NCI-H2029 (cell line): ENCODE results near the gene SMC5.
A peak's percentile ranks its signal among the peaks of the same experiment; 100 is the strongest.
"Not testable (repeated sequence)": the region's sequence is repeated elsewhere in the genome, so short reads cannot be mapped to it uniquely, and the experiment has no call there.

ENCODE experiments used
- DNase-seq: peaks from one replicate; lab custom pipeline; 2025; lab: John Stamatoyannopoulos, UW

Gene SMC5

GRCh38 chr9:70367305-70367930 lies 108.6 kb downstream of the SMC5 start:
- DNase-seq: no peak

GRCh38 chr9:70374962-70375618 lies 116.3 kb downstream of the SMC5 start:
- no peak for DNase-seq

GRCh38 chr9:70382046-70382708 lies 123.4 kb downstream of the SMC5 start:
- no peak for DNase-seq

- peak; percentile 32 for DNase-seq
These were observed 124.2 kb downstream of the SMC5 start for GRCh38 chr9:70382709-70383605.

- DNase-seq: no peak
These were observed 126.6 kb downstream of the SMC5 start for GRCh38 chr9:70385426-70385825.

- no peak for DNase-seq
These were observed 128.9 kb downstream of the SMC5 start for GRCh38 chr9:70387663-70388062.

- DNase-seq: no peak
These were observed 130.4 kb downstream of the SMC5 start for GRCh38 chr9:70389188-70389587.

- DNase-seq: no peak
These were observed 131.0 kb downstream of the SMC5 start for GRCh38 chr9:70389621-70390266.

GRCh38 chr9:70390933-70391341 lies 132.2 kb downstream of the SMC5 start:
- DNase-seq: no peak

- no peak for DNase-seq
These were observed 133.4 kb downstream of the SMC5 start for GRCh38 chr9:70392189-70392588.

GRCh38 chr9:70392850-70393249 lies 134.1 kb downstream of the SMC5 start:
- DNase-seq: no peak

- DNase-seq: no peak
These were observed 136.9 kb downstream of the SMC5 start for GRCh38 chr9:70395652-70396051.

GRCh38 chr9:70398145-70398556 lies 139.4 kb downstream of the SMC5 start:
- DNase-seq: no peak

- DNase-seq: no peak
These were observed 140.4 kb downstream of the SMC5 start for GRCh38 chr9:70399141-70399540.

- DNase-seq: no peak
These were observed 141.5 kb downstream of the SMC5 start for GRCh38 chr9:70400107-70400892.

GRCh38 chr9:70401241-70401640 lies 142.5 kb downstream of the SMC5 start:
- not testable (repeated sequence) for DNase-seq

GRCh38 chr9:70402213-70402612 lies 143.4 kb downstream of the SMC5 start:
- DNase-seq: no peak

GRCh38 chr9:70403166-70403565 lies 144.4 kb downstream of the SMC5 start:
- DNase-seq: no peak

GRCh38 chr9:70403618-70404025 lies 144.8 kb downstream of the SMC5 start:
- DNase-seq: no peak

- no peak for DNase-seq
These were observed 145.5 kb downstream of the SMC5 start for GRCh38 chr9:70404261-70404660.
